Kidney tubule cell (primary cell): ENCODE data around the gene DSCAML1.
"Not testable (repeated sequence)": the region's sequence is repeated elsewhere in the genome, so short reads cannot be mapped to it uniquely, and the experiment has no call there.

Source experiments
- DNase-seq: peaks from one replicate; pipeline ENCODE4 v3.0.0-alpha.2; 2018; ENCODE audit warnings: low spot score

DSCAML1 gene

GRCh38 chr11:117399100-117399840 lies 397.7 kb downstream of the DSCAML1 start:
- DNase-seq = not testable (repeated sequence)

- not testable (repeated sequence) for DNase-seq
These were observed 398.4 kb downstream of the DSCAML1 start for GRCh38 chr11:117398618-117399017.

GRCh38 chr11:117396970-117397369 lies 400.0 kb downstream of the DSCAML1 start:
- no peak for DNase-seq

- DNase-seq = no peak
These were observed 401.5 kb downstream of the DSCAML1 start for GRCh38 chr11:117395476-117395875.

GRCh38 chr11:117394221-117394925 lies 402.6 kb downstream of the DSCAML1 start:
- no peak for DNase-seq

GRCh38 chr11:117392979-117393378 lies 404.0 kb downstream of the DSCAML1 start:
- no peak for DNase-seq

GRCh38 chr11:117392001-117392690 lies 404.9 kb downstream of the DSCAML1 start:
- DNase-seq = no peak

GRCh38 chr11:117391181-117391580 lies 405.8 kb downstream of the DSCAML1 start:
- DNase-seq = no peak

GRCh38 chr11:117390743-117391142 lies 406.3 kb downstream of the DSCAML1 start:
- no peak for DNase-seq

GRCh38 chr11:117387992-117388755 lies 408.8 kb downstream of the DSCAML1 start:
- DNase-seq = peak; percentile 14

- no peak for DNase-seq
These were observed 411.1 kb downstream of the DSCAML1 start for GRCh38 chr11:117385906-117386305.

GRCh38 chr11:117385471-117385870 lies 411.5 kb downstream of the DSCAML1 start:
- no peak for DNase-seq

GRCh38 chr11:117384045-117384444 lies 413.0 kb downstream of the DSCAML1 start:
- DNase-seq = peak; percentile 95

- DNase-seq = no peak
These were observed 414.3 kb downstream of the DSCAML1 start for GRCh38 chr11:117382746-117383145.

- DNase-seq = no peak
These were observed 415.3 kb downstream of the DSCAML1 start for GRCh38 chr11:117381481-117382387.

- no peak for DNase-seq
These were observed 416.3 kb downstream of the DSCAML1 start for GRCh38 chr11:117380676-117381075.

GRCh38 chr11:117378976-117379865 lies 417.8 kb downstream of the DSCAML1 start:
- no peak for DNase-seq
